Measurements from ENCODE around the gene DGCR2.
"Not testable (repeated sequence)": the region's sequence is repeated elsewhere in the genome, so short reads cannot be mapped to it uniquely, and the experiment has no call there.

DGCR2 gene

GRCh38 chr22:19026080-19026479, 96.1 kb downstream of the DGCR2 start:
- not testable (repeated sequence) for DNase-seq

DNA sequence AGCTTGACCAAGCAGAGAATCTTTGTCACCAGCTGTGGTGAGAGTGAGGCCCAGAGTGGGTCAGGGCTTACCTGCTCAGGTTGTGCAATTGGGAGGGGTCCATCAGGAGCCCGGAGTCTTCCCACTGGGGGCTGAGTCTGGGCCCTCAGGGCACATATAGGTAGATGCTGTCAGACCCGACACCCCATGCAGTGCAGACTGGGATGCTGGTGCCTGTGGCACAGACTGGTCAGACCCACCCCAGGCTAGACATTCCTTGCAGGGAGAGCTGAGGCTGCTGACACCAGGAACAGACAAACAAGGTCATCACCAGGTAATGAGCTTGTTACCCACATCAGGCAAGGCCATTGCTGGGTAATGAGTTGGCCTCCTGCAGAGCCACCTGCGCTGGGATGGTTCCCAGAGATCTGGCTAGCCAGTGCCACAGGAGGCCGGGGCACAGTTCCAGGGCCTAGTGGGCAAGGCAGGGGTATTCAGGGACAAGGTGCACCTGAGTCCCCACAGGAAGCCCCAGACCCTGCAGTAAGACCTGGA, 97.2 kb downstream of the DGCR2 start:
- not testable (repeated sequence) for DNase-seq

- not testable (repeated sequence) for DNase-seq
Measured at GRCh38 chr22:19023931-19024330, 98.3 kb downstream of the DGCR2 start.

DNA sequence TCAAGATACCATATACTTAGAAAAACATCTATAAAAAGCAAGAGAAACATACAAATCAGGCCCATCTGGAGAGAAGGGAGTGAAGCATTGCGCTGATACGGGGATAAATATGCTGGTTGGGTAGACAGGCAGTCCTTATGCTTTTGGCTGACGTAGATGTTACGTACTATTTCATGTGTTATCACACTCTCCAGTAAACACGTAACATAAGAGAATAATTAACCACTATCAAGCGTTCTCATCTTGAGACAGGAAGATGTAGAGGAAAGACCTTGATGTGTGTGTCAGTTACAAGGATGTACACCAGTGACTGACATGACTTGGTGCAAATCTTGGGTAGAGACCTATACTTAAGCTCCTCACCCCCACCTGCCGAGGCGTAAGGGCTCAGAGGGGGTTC, 99.5 kb downstream of the DGCR2 start:
- DNase-seq: no peak

- DNase-seq: no peak
Measured at GRCh38 chr22:19019679-19020032, 102.6 kb downstream of the DGCR2 start.

DNA sequence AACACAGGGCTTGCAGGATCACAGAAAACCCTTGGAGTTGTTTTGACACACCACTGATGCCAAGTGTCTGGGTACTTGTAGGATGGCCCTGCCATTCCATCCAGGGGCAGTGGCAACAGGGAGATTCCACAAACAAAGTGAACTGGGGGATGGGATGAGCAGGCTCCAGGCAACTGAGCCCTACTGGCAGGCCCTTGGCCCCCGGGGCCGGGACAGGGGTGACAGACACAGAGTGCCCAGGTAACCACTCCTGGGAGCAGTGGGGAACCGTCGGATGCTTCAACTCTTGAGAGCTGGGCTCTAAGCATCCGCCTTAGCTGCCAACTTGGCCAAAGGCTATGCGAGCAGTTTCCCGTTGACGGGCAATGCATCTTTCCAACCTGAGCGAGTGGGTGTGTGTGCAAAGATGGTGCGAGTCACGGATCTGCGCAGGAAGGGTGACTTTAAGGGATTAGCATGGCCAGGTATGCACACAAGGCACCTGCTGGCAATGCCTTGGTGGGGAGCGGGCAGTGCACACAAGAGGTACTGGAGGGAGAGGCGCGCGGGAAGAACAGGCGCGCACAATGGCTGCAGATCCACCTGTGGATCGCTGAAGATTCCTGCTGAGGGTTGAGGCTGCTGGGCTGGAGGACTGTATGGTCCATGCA, 103.1 kb downstream of the DGCR2 start:
- no peak for DNase-seq

DNA sequence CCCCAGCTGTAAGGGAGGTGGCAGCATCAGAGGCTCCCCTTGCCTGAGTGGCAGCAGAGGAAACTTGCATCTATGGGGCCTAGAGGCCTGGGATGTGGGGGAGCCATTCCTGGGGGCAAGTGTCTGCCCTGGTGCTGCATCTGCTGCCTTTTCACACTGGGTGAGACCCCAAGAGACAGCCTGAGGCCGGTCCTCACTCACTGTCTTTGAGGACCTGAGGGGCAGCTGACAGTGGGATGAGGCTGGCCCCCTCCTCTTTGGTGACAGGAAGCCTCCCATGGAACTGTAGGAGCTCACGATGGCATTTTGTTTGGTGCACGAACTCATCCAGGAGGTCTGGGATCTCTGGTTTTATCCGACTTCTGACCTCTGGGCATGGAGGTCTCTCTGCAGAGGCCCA, 104.0 kb downstream of the DGCR2 start:
- no peak for DNase-seq

- no peak for DNase-seq
Measured at GRCh38 chr22:19016081-19016766, 106.0 kb downstream of the DGCR2 start.

DNA sequence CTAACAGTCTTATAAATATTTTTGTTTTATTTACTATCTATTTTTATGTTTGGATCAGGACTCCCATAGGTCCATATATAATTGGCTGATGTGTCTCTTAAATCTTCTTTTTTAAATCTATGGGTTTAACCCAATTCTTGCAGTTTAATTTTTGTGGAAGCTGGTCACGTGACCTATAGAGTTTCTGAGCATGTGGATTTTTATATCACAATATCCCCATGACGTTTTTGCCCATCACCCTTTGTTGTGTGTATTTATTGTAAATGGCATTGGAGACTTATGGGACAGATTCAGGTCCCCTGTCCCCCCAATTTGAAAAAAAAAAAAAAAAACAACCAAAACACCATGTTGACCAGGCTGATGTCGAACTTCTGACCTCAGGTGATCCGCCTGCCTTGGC, 107.3 kb downstream of the DGCR2 start:
- DNase-seq: no peak

GRCh38 chr22:19013881-19014598, 108.2 kb downstream of the DGCR2 start:
- DNase-seq: not testable (repeated sequence)

DNA sequence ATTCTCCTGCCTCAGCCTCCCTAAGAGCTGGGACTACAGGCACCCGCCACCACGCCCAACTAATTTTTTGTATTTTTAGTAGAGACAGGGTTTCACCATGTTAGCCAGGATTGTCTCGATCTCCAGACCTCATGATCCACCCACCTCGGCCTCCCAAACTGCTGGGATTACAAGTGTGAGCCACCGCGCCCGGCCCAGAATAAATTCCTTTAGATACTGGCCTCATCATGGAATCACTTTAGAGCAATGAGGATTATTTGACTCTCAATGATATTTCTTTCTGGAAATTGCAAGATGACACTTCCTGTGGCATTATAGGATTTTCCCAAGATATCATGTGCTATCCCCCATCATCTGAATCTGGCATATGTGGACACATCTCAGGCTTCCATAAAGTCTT, 108.8 kb downstream of the DGCR2 start:
- not testable (repeated sequence) for DNase-seq

DNA sequence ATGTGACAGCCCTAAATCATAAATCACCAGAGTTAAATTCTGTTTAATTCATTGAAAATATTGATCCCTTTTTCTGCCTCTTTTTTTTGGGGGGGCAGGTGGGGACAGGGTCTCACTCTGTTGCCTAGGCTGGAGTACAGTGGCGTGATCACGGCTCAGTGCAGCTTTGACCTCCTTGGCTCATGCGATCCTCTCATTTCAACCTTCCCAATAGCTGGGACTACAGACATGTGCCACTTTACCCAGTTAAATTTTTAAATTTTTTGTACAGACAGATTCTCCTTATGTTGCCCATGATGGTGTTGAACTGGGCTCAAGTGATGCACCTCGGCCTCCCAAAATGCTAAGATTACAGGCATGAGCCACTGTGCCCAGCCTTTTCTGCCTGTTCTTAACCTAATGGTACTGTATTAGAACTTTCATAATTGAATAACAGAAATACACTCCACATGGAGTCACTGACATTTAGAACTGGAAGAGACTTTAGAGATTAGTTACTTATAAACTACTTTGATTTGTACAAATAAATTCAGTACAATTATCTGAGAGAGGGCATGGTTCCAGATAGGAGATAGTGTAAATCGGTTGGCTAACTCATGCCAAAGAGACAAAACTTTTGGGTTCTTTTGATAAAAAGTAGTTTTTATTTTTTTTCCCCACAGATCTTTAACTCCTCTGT, 109.8 kb downstream of the DGCR2 start:
- DNase-seq: no peak

- peak; percentile 13 for DNase-seq
Measured at GRCh38 chr22:19011611-19012010, 110.6 kb downstream of the DGCR2 start.

DNA sequence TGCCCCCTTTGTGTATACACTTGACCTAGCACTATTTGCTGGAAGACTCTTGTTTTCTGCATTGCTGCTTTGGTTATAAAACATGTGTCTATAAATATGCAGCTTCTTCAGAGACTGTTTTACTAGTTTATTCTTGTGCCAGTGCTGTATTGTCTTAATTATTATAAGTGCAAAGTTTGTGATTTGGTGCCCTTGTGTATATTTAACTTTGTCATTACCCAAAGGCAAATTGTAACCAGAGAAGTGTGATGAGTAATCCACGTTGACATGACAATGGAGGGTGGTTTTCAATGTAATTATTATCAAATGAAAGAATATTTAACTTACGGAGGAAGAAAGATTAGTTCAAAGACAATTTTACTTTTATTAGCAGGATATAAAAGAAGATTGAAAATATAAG, 111.1 kb downstream of the DGCR2 start:
- DNase-seq: no peak

DNA sequence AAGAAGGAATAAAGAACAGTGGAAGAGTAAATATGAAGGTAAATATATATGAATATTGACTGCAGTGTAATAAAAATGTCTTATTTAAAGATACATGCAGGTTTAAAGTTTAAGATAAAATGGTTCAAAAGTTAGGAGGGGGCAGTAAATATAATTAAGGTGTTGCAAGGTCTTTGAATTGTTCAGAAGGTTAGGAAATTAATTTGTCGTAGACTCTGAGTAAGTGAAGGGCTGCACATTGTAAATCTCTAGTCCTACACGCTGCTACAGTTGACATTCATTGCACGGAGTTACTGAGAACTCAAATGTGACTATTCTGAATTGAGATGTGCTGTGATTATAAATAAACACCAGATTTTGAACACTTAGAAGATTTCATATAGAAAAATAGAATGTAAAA, 116.3 kb downstream of the DGCR2 start:
- DNase-seq: no peak

- no peak for DNase-seq
Measured at GRCh38 chr22:19004471-19004870, 117.7 kb downstream of the DGCR2 start.

- no peak for DNase-seq
Measured at GRCh38 chr22:19003508-19003907, 118.7 kb downstream of the DGCR2 start.

DNA sequence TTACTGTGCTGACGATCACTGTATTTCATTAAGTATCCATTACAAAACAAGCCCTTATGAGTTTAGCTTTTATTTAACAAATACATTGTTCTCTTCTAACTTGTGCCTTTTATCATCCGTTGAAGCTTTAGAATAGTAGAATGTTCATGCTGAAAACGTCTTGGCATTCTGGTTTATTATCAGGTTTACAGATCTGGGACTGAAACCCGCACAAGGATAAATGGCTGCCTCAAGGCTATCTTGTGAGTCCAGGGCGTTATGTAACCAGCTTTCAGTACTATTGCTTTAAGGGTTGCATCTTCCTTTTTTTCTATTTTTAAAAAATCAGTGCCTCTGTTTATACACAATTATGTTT, 119.6 kb downstream of the DGCR2 start:
- DNase-seq: no peak

GRCh38 chr22:19001204-19001603, 121.0 kb downstream of the DGCR2 start:
- DNase-seq: no peak

- DNase-seq: not testable (repeated sequence)
Measured at GRCh38 chr22:19000106-19000505, 122.1 kb downstream of the DGCR2 start.

DNA sequence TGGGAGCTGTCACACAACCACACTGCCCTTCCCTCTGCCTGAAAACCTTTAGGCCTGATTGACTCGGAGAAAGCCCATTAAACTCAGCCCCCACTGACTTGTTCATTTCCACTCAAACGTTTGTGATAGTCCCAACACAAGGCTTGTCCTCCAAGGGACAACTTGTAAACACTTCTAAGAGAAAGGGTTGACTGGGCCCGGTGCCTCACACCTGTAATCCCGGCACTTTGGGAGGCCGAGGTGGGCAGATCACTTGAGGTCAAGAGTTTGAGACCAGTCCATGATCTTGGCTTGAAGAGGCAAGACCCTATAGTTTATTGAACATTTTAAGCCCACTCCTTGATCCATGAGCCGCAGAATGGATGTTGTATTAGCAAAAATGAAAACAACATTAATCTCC, 122.8 kb downstream of the DGCR2 start:
- no peak for DNase-seq

- peak; percentile 6 for DNase-seq
Measured at GRCh38 chr22:18999008-18999407, 123.2 kb downstream of the DGCR2 start.

DNA sequence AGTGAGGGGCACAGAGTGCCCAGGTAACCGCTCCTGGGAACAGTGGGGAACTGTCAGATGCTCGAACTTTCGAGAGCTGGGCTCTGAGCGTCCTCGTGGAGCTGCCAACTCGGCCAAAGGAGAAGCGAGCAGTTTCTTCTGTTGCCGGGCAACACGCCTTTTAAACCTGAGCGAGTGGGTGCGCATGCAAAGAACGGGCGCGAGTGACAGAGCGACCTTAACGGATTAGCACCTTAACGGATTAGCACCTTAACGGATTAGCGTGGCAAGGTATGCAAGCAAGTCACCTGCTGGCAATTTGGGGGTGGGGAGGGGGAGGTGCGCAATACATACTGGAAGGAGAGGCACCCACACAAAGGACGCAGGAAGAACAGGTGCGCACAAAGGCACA, 124.3 kb downstream of the DGCR2 start:
- no peak for DNase-seq
